GM12878 (cell line): ENCODE data around the gene CNPY2. TPM values are rescaled to one million over a fixed set of nuclear protein-coding genes. Genes with fewer than 3 reads are reported as not detected.

ENCODE experiments used
- ATF3 ChIP-seq: IDR thresholded peaks from 2 replicates; pipeline ENCODE4 v1.6.1; 2011; ENCODE audit warnings: low read depth, mild to moderate bottlenecking, low read length, moderate library complexity, borderline replicate concordance; ENCODE audit errors: extremely low read depth
- PML ChIP-seq: IDR thresholded peaks from 2 replicates; pipeline ENCODE4 v1.6.1; 2012; ENCODE audit warnings: low read length, inconsistent platforms
- RELA ChIP-seq: fragments of 450-650 bp; IDR thresholded peaks from 2 replicates; pipeline ENCODE4 v1.8.0; 2014; ENCODE audit warnings: borderline replicate concordance; ENCODE audit not compliant: partially characterized antibody
- SIN3A ChIP-seq: IDR thresholded peaks from 2 replicates; pipeline ENCODE4 v1.6.1; 2012; ENCODE audit warnings: low read depth, low read length, improper control_type of control experiment
- TCF12 ChIP-seq: IDR thresholded peaks from 2 replicates; pipeline ENCODE4 v1.6.1; 2011; ENCODE audit warnings: low read depth, mild to moderate bottlenecking, low read length
- TCF3 ChIP-seq: IDR thresholded peaks from 2 replicates; pipeline ENCODE4 v1.6.1; 2012; ENCODE audit warnings: low read depth, mild to moderate bottlenecking, low read length, borderline replicate concordance; ENCODE audit not compliant: insufficient read depth
- polyA plus RNA-seq, 11 experiments: library from polyadenylated mRNA; depleted of rRNA in 4 of 11; unstranded in 6 of 11; stranded (reverse) in 5 of 11; fragments of >200 nt; fragmentation: Nextera tagmentation in 4 of 11; fragmentation: Illumina TruSeq in 1 of 11; extraction: Ambion mirVana in 4 of 11; extraction: Trizol in 1 of 11; gene quantifications; 1 replicate in 1 of 11; 2 replicates in 10 of 11; pipeline versions ENCODE4 v1.2.1 to v1.2.3, GENCODE V29; 2011 to 2016; ENCODE audit warnings: inconsistent platforms in 2 of 11, missing spikeins in 2 of 11, low read depth in 1 of 11
- total RNA-seq, 4 experiments: library from RNA; depleted of rRNA in 3 of 4; stranded (reverse); fragments of >200 nt in 3 of 4; fragmentation: Illumina TruSeq in 1 of 4; extraction: Trizol in 1 of 4; gene quantifications; 2 replicates each; pipeline versions ENCODE4 v1.2.1 to v1.2.3, GENCODE V29; 2013 to 2021
- TF ChIP-seq, protein P1 (sequence below): fragments of 450-650 bp; IDR thresholded peaks from 2 replicates; pipeline ENCODE4 v1.6.1; 2018; ENCODE audit warnings: borderline replicate concordance, mild to moderate bottlenecking; ENCODE audit not compliant: partially characterized antibody

The CNPY2 gene
- total and polyA plus RNA-seq, 10 of the 15 experiments (the other 5 are each of a cell fraction or from before 2014, with no cell fraction given), result 25.0 to 276 (median 87.8) TPM

GRCh38 chr12:56333679-56334489 lies 18.1 kb upstream of the CNPY2 start, which contains the start of gene PAN2 (continued):
- no peak for TF ChIP-seq SIN3A
- TF ChIP-seq ATF3, result peak; percentile 13; the same call in 1 of the 2 replicates
- TF ChIP-seq TCF12, result peak; percentile 32; the same call in 1 of the 2 replicates
- TF ChIP-seq RELA, result peak; percentile 60
- TF ChIP-seq TCF3, result peak; percentile 17; the same call in 1 of the 2 replicates
- TF ChIP-seq PML, result peak; percentile 97
- TF ChIP-seq, protein P1, sequence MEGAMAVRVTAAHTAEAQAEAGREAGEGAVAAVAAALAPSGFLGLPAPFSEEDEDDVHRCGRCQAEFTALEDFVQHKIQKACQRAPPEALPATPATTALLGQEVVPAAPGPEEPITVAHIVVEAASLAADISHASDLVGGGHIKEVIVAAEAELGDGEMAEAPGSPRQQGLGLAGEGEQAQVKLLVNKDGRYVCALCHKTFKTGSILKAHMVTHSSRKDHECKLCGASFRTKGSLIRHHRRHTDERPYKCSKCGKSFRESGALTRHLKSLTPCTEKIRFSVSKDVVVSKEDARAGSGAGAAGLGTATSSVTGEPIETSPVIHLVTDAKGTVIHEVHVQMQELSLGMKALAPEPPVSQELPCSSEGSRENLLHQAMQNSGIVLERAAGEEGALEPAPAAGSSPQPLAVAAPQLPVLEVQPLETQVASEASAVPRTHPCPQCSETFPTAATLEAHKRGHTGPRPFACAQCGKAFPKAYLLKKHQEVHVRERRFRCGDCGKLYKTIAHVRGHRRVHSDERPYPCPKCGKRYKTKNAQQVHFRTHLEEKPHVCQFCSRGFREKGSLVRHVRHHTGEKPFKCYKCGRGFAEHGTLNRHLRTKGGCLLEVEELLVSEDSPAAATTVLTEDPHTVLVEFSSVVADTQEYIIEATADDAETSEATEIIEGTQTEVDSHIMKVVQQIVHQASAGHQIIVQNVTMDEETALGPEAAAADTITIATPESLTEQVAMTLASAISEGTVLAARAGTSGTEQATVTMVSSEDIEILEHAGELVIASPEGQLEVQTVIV, result peak; percentile 15
